ENCODE results near the gene PADI1. TPM values are rescaled to one million over a fixed set of nuclear protein-coding genes. Genes with fewer than 3 reads are reported as not detected.

Gene PADI1
- total RNA-seq, 4 donors from 2014 or later: 4.0 to 57.3 (median 9.1) TPM

DNA sequence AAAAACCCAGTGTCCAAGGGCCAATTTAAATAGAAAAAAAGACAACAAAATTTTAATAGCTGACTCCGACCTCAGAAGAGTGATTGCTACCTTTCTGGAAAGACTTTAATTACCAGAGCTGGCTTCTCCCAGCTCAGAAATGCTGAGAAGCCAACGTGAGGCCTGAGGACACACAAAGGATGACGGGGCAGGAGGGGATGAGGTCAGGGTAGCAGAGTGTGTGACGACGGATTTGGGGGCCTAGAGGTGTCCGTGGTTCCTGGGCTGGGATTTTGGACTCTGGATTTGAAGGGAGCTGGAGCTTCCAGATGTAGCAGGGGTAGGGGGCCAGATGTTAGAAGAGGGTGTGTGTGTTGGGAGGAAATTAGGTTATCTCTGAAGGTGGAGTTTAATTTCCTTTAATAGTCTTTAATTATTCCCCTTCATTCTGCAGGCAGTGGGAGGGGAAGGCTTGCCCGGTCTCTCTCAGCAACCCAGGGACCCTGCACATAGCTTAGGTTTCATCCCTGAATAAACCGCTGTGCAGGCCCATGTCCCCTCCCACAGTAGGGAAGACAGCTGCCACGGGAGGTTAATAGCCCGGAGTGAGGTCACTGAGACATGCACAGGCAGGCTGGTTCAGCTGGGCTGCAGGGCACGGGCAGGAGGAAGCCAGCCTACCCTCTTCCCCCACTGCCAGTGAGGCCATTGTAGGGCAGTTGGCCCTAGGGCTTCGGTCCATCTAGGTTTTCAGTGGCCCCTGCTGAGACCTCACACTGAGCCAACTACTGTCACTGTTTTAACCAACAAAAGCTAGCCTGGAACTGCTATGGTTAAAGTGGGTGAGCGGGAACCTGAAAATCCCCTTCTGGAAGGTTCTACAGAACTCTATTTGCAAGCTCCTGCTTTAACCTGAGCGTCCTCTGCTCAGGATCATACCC is 40.2 kb downstream of the PADI1 start:
- H3K4me3 ChIP-seq: no peak overlapping the region
- no peaks in the 10 kb centered on the region for H3K36me3 ChIP-seq
- TF ChIP-seq, protein P1, sequence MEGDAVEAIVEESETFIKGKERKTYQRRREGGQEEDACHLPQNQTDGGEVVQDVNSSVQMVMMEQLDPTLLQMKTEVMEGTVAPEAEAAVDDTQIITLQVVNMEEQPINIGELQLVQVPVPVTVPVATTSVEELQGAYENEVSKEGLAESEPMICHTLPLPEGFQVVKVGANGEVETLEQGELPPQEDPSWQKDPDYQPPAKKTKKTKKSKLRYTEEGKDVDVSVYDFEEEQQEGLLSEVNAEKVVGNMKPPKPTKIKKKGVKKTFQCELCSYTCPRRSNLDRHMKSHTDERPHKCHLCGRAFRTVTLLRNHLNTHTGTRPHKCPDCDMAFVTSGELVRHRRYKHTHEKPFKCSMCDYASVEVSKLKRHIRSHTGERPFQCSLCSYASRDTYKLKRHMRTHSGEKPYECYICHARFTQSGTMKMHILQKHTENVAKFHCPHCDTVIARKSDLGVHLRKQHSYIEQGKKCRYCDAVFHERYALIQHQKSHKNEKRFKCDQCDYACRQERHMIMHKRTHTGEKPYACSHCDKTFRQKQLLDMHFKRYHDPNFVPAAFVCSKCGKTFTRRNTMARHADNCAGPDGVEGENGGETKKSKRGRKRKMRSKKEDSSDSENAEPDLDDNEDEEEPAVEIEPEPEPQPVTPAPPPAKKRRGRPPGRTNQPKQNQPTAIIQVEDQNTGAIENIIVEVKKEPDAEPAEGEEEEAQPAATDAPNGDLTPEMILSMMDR (IDR thresholded peaks at IDR 0.05): no peak
- TF ChIP-seq POLR2AphosphoS5 (IDR thresholded peaks at IDR 0.05) (no peak), POLR2A (IDR thresholded peaks at IDR 0.05) (no peak), EP300 (IDR thresholded peaks at IDR 0.05) (no peak)
- H3K27me3 ChIP-seq: peaks cover 13% of the 10 kb centered on the region
- H3K9me3 ChIP-seq: no peaks in the 10 kb centered on the region
- H3K4me1 ChIP-seq: no peaks in the 10 kb centered on the region
- DNase-seq (ENCODE audit: low spot score in 2 of 2): no peak
- WGBS: 68% methylated on average over 12 of the region's 14 CpGs
- H3K27ac ChIP-seq: no peak overlapping the region

DNA sequence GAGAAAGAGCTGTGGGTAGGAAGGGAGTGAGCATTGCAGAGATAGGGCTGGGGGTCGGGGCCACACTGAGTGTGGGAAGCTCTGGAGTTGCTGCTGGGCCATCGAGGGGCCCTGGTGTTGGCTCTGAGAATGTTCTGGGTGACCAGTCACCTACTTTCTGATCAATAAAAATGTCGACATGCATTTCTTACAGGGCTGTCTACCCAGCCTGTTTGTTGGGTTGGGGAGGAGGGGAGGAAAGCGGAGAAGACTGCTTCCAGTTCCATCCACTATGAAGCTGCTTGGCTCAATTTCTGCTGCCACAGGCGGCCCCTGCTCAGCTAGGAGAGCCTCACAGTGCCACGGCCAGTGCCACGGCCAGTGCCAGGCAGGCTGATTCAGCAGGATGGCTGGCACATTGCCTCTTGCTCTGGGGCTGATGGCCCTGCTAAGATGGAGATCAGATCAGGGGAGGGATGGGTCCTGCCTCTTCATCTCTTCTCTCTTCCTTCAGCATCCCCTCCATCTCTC is 40.9 kb downstream of the PADI1 start:
- H3K4me1 ChIP-seq: peaks cover 6% of the 10 kb centered on the region
- no peaks in the 10 kb centered on the region for H3K9me3 ChIP-seq
- TF ChIP-seq EP300 (IDR thresholded peaks at IDR 0.05) (no peak), POLR2A (IDR thresholded peaks at IDR 0.05) (no peak), POLR2AphosphoS5 (IDR thresholded peaks at IDR 0.05) (no peak)
- TF ChIP-seq, protein P1 (IDR thresholded peaks at IDR 0.05): no peak
- WGBS: 62% methylated on average over 6 of the region's 7 CpGs
- no peaks in the 10 kb centered on the region for H3K36me3 ChIP-seq
- peaks cover 8% of the 10 kb centered on the region for H3K27me3 ChIP-seq
- H3K27ac ChIP-seq: no peak overlapping the region
- DNase-seq (ENCODE audit: low spot score in 2 of 2): no peak
- H3K4me3 ChIP-seq: no peak overlapping the region

DNA sequence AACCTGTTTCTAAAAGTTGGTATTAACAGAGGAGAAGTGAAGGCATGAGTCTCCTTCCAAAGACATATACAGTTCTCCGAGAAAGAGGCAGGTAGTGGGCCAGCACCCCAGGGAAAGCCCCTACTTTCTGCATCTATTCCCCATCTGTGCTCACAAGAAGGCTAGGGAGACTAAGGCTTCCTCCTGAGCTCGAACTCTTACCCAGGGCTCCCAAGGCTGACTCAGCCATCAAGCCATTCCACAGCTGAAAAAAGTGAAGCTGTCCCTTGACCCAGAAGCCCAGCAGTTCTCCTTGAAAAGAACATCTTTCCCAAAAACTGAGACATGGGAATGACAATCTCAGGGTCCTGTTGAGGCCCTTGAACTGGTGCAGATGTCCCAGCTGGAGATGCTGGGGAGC is 42.0 kb downstream of the PADI1 start:
- no peaks in the 10 kb centered on the region for H3K36me3 ChIP-seq
- no peaks in the 10 kb centered on the region for H3K9me3 ChIP-seq
- no peak overlapping the region for H3K27ac ChIP-seq
- WGBS: 91% methylated on average over 2 of the region's 2 CpGs
- H3K4me3 ChIP-seq: no peak overlapping the region
- H3K4me1 ChIP-seq: peaks cover 12% of the 10 kb centered on the region
- TF ChIP-seq POLR2AphosphoS5 (IDR thresholded peaks at IDR 0.05) (no peak), EP300 (IDR thresholded peaks at IDR 0.05) (no peak), POLR2A (IDR thresholded peaks at IDR 0.05) (no peak)
- TF ChIP-seq, protein P1 (IDR thresholded peaks at IDR 0.05): no peak
- H3K27me3 ChIP-seq: peaks cover 13% of the 10 kb centered on the region
- no peak for DNase-seq (ENCODE audit: low spot score in 2 of 2)

DNA sequence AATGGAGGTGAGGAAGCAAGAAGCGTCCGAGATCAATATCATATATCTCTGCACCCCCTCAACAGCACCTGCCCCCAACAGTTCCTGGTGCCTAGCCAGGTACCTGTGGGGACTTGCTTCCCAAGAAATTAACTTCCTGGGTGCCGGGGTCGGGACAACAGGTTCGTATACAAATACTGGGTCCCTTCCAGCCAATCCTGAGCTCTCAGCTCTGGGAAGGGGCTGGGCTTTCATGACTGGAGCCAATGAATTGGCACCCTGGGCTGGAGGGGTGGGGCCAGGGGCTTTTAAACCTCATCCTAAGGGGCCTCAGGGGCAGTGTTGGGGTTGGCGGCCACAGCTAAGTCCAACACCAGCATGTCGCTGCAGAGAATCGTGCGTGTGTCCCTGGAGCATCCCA is 43.9 kb downstream of the PADI1 start, which contains the start of gene PADI3:
Gene PADI3, plus strand, starts transcription at position 318 of the 400 bp plus-strand sequence. Its CDS starts 40 bp downstream, at position 358.
- Histone ChIP-seq H3K36me3 (no peaks in the 10 kb centered on the region), H3K9me3 (no peaks in the 10 kb centered on the region), H3K4me3 (no peak within 1 kb of the TSS), H3K4me1 (peaks cover 12% of the 10 kb centered on the region), H3K27me3 (peaks cover 13% of the 10 kb centered on the region), H3K27ac (no peak within 1 kb of the TSS)
- no peak for DNase-seq (ENCODE audit: low spot score in 2 of 2)
- TF ChIP-seq EP300 (IDR thresholded peaks at IDR 0.05) (no peak), POLR2A (IDR thresholded peaks at IDR 0.05) (no peak), POLR2AphosphoS5 (IDR thresholded peaks at IDR 0.05) (no peak)
- TF ChIP-seq, protein P1 (IDR thresholded peaks at IDR 0.05): no peak
- 66% methylated on average over 9 of the region's 9 CpGs for WGBS

DNA sequence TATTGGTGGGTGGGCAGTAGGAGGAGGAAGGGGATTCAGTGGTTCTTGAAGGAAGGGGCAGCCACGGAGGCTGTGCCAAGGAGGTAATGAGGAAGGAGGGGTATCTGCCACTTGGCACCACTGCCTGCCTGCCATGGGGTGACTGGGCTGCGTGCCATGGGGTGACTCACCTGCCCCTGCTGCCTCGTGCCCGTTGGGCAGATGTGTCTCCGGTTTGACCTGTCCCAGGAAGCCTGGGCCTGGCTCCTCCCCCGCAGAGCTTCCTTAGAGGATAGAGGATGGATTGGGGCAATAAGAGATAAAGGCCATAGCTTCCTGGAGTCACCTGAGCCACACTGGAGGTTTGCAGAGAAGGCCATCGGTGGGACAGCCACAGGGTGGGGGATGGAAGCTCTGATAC is 45.7 kb downstream of the PADI1 start:
- Histone ChIP-seq H3K27ac (no peak overlapping the region), H3K27me3 (peaks cover 13% of the 10 kb centered on the region), H3K4me1 (peaks cover 12% of the 10 kb centered on the region), H3K36me3 (no peaks in the 10 kb centered on the region), H3K4me3 (no peak overlapping the region), H3K9me3 (no peaks in the 10 kb centered on the region)
- no peak for DNase-seq (ENCODE audit: low spot score in 2 of 2)
- no peak for TF ChIP-seq POLR2A (IDR thresholded peaks at IDR 0.05)
- TF ChIP-seq, protein P1 (IDR thresholded peaks at IDR 0.05): no peak
- no peak for TF ChIP-seq POLR2AphosphoS5 (IDR thresholded peaks at IDR 0.05)
- no peak for TF ChIP-seq EP300 (IDR thresholded peaks at IDR 0.05)
- WGBS: 17% methylated on average over 7 of the region's 7 CpGs

Data from suprapubic skin (tissue), 4 donors.